KBM-7 (cell line): ENCODE data around the gene CLMN.
"Not testable (repeated sequence)": the region's sequence is repeated elsewhere in the genome, so short reads cannot be mapped to it uniquely, and the experiment has no call there.

Experiments
- DNase-seq: peaks from one replicate; pipeline ENCODE4 v3.0.0-alpha.2; 2015
- in situ Hi-C: fragments of 300-500 bp; cut with MboI; formaldehyde crosslinking; loops from 2 replicates; pipeline ENCODE4 v1.14.3; 2020; ENCODE audit warnings: low sequenced_read_pairs, low pct_unique_long_range_greater_than_20kb, mixed read lengths

The CLMN gene

GRCh38 chr14:95292660-95293425 lies 26.9 kb downstream of the CLMN start:
- in situ Hi-C loops = no loop called here
- DNase-seq = no peak

GRCh38 chr14:95291859-95292542 lies 27.7 kb downstream of the CLMN start:
- DNase-seq = no peak
- in situ Hi-C loops = no loop called here

DNA sequence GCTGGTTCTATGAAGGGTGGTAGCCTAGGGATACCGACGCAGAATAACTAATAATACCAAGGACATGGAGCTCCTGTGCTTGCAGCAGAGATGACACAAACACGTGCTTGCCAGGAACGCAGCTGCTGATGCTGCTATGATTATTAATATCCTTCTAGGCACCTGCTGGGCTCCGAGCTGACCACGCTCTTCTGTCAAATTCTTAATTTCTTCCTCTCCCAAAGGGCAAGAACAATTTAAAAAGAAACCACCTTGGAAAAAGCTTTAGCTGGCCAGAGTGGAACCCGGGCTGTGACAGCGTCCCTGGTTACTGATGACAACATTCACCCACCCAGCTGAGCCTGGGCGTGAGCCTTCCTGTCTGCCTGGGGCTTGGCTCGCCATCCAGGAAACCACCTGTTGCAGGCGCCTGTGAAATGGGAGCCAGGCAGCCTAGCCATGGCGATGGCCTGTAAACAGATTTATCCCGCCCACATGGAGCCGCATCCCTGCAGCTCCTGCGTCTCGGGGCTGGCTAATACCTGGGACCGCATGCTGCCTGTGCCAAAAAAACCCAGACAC lies 28.8 kb downstream of the CLMN start:
- DNase-seq = no peak
- in situ Hi-C loops = no loop called here

GRCh38 chr14:95290021-95290420 lies 29.7 kb downstream of the CLMN start:
- DNase-seq = no peak
- in situ Hi-C loops = no loop called here

GRCh38 chr14:95289323-95290010 lies 30.2 kb downstream of the CLMN start:
- in situ Hi-C loops = no loop called here

DNA sequence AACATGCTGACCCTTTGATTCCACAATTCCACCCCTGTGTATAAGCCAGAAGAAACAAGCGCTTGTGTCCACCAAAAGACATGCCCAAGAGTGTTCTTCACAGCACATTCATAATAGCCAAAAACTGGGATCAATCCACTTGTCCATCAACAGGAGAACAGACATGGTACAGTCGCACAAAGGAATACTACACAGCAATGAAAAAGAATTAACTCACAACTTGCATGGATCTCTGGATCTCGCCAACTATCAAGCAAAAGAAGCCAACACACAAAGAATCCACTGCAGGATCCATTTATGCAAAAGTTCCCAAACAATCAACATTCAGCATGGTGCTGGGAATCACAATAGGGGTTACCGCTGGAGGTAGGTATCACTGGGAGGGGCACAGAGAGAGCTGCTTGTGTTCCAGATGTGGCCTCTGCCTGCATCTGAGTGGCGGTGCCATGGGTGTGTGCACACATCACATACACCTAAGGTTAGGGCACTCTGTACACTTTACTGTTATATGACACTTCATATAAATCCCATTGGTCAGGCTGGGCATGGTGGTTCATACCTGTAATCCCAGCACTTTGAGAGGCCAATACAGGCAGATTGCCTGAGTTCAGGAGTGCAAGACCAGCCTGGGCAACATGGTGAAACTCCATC lies 30.9 kb downstream of the CLMN start:
- in situ Hi-C loops = no loop called here
- DNase-seq = no peak

More at GRCh38 chr14:95289323-95290010, 30.2 kb downstream of the CLMN start:
- no peak for DNase-seq

DNA sequence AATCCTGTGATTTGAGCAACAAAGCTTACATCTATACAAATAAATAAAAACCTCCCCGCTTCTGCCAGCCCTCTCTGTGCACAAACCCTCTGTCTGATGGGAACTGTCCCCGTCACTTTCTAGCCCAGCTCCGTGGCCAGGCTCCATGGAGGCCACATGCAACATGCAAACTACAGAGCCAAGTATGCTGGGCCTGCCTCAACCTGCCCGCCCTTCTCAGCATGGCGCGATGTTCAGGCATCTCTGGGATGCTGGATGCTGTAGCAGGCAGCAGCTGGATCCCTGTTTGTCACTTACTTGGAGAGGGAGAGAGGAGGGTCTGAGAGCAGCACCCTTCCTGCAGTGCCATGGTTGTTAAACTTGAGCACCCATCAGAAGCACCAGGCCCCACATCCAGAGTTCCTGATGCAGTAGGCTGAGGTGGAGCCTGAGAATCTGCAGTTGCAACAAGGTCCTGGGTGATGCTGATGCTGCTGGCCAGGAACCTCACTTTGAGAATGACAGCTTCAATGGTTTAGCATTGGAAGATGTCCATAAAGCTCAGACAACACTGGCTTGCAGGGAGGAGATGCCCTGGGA lies 32.4 kb downstream of the CLMN start:
- in situ Hi-C loops = no loop called here
- DNase-seq = no peak

- in situ Hi-C loops = no loop called here
- no peak for DNase-seq
Measured at GRCh38 chr14:95286645-95287044, 33.1 kb downstream of the CLMN start.

DNA sequence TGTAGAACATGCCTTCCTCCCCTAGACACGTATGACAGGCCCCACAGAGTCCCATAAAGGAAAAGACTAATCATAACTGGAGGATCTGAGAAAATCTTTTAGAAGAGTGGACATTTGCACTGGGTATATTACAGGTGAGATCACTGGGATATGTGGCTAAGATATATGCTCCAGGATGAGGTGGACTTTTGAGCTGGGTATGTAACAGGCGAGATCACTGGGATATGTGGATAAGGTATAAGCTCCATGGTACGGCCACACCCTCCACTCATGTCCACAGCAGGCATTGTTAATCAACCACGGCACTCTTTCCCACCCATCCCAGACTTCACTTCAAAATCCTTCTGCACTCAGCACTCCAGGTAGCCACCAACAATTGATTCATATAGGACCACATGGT lies 34.1 kb downstream of the CLMN start:
- no peak for DNase-seq
- in situ Hi-C loops = no loop called here

- DNase-seq, in situ Hi-C loops: not testable (repeated sequence)
Measured at GRCh38 chr14:95283802-95284201, 35.9 kb downstream of the CLMN start.

GRCh38 chr14:95282986-95283380 lies 36.7 kb downstream of the CLMN start:
- DNase-seq, in situ Hi-C loops: not testable (repeated sequence)

DNA sequence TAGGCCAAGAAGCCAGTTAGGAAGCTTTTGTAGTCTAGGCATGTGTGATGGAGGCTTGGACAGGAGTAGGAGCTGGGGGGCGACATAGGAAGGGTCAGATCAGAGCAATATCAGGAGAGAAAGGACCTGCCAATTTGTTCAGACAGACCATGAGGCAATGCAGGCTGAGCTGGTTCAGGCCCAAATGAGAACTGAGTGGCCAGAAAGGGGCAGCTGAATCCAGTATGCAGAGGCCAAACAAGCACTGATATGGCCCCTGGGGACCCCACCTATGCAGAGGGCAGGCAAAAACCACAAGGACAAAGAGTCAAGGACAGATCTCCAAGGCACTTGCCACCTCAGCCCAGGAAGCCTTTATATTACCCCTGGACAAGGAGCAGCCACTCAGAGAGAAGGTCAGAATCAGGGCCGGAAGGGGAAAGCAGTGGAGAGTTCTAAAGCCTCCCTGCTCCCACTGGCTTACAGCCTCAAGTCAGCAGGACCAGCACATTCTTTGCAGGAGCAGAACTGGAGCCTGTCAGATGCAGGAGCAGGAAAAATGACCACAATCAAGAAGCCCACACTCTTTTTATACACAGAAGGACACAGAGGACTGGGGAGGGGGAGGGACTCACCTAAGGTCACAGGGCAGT lies 37.2 kb downstream of the CLMN start:
- DNase-seq = no peak
- in situ Hi-C loops = no loop called here

GRCh38 chr14:95281560-95282176 lies 38.0 kb downstream of the CLMN start:
- no peak for DNase-seq
- in situ Hi-C loops = no loop called here

DNA sequence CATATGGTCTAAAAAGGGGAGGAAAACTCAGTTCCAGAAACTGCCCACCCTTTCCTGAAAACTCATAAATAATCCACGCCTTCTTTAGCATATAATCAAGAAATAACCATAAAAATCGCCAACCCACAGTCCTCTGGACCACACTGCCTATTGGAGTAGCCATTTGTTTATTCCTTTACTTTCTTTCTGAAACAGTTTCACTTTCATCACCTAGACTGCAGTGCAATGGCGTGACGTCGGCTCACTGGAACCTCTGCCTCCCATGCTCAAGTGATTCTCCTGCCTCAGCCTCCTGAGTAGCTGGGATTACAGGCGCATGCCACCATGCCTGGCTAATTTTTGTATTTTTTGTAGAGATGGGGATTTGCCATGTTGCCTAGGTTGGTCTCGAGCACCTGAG lies 44.2 kb downstream of the CLMN start:
- DNase-seq = no peak
- in situ Hi-C loops = no loop called here

GRCh38 chr14:95274874-95275273 lies 44.8 kb downstream of the CLMN start:
- no peak for DNase-seq
- in situ Hi-C loops = no loop called here

DNA sequence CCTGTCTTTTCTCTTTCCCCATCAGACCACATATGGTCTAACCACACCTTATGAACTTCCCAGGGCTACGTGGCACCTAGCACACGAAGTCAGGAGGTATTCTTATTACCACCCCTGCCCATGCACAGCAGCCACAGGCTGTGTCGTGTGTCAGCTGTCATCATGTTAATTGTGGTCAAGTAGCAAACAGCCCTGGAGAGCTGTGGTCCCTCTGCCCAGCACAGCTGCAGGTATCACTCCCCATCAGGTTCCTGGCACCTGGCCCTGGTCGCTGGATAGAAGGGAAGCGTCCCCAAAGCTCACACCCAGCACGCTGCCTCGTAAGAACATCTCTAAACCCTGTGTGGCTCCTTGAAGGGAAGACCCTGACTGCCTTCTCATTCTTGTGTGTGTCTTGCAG lies 45.4 kb downstream of the CLMN start:
- DNase-seq = no peak

DNA sequence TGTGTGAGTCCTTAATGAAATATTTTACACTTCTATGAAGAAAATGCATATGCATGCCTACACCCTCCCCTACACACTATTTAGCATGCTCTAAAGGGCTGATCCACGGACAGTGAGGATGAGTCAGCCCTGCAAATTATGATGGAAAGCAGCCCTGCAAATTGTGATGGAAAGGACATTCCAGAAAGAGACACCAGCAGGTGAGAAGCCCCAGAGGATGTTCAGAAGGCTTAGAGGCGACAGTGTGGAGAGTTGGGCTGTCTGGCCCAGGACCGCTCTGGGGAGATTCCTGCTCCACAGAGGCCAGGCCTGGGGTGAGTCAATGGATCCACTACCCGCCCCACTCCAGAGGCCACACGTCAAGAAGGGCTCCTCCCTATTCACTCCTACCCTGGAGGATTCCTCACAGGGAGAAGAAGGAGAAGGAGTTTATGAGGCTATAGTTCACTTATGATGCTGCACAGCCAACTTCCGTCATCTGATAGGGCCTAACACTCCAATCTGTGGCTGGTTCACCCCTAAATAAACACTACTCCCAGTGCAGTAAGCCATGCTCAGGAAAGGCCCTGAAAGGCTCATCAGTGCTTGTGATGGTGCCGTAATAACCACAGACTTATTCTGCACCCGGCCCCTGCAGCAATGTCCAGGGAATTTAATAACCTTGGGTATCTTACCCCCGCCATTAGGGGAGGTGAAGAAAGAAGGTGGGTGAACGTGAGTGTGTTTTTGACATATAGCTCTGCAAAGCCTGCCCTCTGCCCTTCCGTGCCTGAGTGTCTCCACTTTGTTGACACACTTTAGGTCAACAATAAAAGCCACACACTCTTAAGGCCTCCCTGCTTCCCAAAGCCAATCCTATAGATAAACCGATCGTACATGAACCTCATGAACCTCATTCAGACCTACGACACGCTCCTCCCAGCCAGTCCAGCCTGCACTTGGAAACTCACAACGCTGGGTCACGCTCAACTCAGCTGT lies 46.4 kb downstream of the CLMN start:
- no peak for DNase-seq
- in situ Hi-C loops = no loop called here

More for the DNA sequence above, 45.4 kb downstream of the CLMN start:
- in situ Hi-C loops = no loop called here
